NCI-H446 (cell line): Measurements from ENCODE around the gene EIF4E1B.

Experiments
- DNase-seq, 2 experiments: peaks; one replicate each; lab custom pipeline; 2025; lab: John Stamatoyannopoulos, UW

The EIF4E1B gene

DNA sequence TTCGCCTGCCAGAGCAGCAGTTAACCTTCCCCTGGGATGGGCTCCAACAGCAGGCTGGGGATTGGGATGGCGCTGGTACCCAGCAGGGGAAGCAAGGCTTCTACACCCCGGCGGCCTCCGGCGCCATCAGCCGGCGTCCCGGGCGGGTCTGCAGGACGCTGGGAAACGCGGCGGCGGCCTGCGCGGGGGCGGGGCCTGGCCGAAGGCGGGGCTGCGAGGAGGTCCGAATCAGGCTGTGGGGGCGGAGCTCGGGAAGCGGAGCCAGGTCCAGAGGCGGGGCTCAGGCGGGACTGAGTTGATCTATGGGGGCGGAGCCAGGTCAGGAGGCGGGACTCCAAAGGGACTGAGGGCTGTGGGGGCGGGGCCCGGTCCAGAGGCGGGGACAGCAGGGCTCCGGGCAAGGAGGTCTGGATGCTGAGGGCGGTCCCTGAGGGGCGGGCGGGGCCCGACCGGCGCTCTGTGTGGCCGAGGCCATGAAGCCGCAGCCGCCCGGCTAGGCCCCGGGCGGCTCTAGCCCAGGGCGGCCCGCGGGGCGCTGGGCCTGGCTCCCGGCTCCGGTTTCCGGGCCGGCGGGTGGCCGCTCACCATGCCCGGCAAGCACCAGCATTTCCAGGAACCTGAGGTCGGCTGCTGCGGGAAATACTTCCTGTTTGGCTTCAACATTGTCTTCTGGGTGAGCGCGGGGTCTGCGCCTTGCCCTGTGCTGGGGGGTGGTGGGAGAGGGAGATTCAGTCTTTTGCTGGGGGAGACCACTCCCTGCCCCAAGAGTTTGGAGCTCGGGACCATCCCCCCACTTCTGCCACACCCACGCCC lies 16.8 kb downstream of the EIF4E1B start, which contains the start of gene TSPAN17:
Gene TSPAN17 (plus strand): TSS at position 455 of the 813 bp plus-strand sequence. CDS start 132 bp downstream, at position 587.
- peak; percentile 98 to 100 for DNase-seq

DNA sequence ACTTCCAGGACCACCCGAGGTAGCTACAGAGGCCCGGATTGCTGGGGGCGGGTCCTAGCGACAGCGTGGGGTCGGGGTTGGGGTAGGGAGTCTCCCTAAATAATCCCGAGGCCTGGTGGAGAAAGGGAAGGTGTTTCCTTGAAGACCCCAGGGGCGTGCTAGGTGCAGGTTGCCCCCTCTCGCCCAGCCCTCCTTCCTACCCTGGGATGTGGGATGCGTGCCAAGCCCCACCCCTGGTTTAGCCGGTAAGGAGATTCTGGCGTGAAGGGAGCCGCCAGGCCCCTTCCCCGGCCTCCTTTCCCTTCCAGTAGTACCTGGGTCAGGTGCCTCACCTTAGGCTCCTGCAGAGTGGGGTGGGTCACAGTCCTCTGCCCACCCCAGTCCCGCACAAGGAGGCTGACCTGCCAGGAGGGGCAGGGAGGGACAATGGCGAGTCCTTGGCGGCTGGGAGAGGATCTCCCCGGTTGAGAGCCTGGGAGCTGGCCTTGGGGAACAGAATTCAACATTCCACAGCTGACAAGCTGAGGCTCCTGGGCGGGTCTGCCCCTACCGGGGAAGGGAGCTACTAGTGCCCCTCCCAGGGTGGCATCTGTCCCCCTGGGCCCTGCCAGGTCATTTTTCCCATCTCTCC lies 17.5 kb downstream of the EIF4E1B start:
- peak; percentile 43 to 67 for DNase-seq

DNA sequence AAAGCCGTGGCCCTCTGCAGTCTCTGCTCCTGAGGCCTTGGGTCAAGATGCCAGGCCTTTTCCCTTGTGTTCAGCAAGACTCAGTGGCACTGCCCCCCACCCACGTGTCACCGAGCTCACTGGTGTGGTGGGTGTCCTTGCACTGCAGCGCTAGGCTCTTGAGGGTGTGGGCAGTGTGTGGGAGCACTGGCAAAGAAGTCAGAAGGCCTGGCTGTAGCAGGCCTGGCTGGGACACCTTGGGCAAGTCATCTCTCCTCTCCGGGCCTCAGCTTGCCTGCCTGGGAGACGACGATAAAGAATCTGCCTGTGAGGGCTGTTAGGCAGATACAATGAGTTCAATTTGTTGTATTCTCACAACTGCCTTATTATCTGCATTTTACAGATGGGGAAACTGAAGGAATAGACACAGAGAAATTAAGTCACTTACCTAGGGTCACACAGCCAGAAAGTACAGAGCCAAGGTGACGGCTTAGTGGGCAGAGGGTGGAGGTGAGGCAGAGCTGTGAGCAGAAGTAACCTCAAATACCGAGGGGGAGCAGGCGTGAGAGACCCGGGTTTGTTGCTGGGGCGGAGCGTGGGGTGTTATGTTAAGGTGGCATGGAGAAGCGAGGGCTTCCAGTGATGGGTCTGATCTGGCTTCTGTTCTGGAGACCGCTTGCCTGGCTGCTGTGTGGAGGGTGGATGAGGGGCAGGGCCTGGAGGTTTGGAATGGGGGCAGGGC lies 18.2 kb downstream of the EIF4E1B start:
- DNase-seq: no peak

DNA sequence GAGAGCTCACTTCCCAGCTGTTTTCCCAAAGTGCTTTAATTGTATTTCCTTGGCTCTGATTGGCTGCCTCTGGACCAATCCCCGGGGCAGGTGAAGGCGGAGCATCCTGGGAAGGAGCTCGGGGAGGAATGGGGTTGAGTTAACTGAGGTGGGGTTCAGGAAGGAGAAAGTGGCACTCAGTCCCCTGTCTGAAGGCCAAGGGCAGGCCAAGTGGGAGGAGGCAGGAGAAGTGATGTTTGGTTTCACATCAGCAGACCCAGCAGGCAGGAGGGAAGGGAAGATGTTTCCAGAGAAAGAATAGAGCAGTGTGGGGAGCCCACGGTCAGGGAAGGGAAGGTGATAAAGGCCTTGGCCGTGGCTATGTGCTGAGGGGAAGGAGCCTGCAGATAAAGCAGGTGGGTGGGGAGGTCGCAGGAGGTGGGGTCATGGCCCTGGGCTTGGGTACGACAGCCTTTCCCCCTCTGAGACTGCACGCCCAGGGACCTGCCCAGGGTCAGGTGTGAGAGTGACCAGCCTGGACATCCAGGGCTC lies 19.9 kb downstream of the EIF4E1B start:
- peak in 1 of 2 experiments; percentile 58 for DNase-seq

DNA sequence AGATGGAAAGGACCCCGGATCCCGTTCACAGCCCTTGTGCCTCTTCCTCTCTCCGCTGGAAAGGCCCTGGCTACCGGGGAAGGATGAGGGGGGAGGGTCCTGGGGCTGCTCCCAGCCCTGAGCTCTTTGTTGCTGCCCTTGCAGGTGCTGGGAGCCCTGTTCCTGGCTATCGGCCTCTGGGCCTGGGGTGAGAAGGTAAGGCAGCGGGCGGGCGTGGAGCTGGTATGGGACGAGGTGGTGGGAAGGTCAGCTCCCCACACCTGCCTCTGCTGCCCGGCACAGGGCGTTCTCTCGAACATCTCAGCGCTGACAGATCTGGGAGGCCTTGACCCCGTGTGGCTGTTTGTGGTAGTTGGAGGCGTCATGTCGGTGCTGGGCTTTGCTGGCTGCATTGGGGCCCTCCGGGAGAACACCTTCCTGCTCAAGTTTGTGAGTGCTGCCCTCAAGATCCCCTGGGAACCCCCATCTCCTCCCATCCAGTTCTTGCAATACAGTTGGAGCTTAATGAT lies 21.1 kb downstream of the EIF4E1B start:
- DNase-seq: no peak

DNA sequence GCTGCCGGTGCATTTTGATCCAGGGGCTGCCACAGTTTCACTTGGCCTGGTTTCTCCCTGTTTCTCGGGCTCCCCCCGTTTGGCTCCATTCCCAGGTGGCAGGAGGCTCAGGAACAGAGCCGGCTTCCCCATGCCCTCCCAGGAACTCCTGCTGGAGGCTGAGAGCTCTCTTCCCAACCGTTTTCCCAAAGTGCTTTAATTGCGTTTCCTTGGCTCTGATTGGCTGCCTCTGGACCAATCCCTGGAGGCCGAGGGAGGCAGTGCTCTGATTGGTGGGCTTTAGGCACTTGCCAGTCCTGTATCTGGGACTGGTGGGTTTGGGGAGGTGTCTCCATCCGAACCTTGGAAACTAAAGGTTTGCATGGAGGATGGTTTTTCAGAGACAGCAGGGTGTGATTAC lies 21.7 kb downstream of the EIF4E1B start:
- DNase-seq: peak; percentile 94 to 97

DNA sequence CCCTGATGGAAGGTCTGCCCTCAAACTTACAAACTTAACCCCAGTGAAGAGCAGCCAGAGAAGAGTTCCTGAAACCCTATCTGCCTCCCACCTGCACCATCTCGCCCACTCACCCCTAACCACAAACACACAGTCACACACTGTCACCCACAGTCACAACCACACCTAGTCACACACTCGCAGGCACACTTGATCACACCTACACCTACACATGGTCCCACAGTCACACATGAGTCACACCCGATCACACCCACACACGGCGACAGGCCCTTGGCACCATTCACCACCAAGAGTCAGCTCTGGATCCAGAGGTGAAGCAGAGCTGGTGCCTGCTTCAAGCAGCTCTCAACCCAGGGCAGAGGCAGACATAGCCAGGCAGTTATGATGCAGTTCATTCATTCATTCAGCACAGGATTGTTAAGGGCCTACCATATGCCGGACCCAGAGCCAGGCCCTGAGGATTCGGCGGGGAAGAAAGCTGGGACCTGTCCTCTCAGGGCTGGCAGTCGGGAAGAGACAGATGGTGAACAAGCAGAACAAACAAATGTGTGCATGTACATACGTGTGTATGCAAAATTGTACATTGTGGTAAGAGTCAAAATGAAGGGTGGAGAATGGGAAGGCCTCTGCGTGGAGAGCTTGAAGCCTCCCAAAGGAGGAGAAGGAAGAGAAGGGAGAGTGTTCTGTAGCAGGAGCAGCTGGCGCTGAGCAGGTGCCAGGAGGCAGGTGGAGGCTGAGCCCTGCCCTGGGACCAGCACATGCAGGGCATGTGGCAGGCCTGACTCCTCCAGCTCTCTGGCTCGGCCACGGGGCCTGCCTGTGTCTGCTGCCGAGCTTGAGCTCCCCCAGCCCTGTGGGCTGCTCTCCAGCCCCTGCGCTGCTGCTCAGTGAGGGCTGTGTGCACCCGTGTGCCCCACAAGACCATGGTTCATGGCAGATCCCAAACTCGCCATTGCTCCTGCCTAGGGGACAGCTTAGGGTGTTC lies 23.2 kb downstream of the EIF4E1B start:
- peak; percentile 53 to 87 for DNase-seq

DNA sequence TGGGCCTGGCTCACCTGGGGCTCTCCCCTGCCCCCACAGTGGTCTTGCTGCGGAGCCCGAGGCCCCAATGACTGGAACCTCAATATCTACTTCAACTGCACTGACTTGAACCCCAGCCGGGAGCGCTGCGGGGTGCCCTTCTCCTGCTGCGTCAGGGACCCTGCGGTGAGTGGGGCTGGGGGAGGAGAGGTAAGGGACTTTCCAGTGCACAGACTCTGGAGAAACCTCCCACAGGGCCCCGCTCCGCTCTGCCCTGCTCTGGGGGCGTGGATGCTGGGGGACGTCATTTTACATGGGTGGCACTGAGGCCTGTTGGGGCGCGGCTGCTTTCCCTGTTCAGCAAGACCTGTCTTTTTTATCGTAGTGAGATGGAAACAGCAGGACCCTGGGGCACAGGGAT lies 24.4 kb downstream of the EIF4E1B start:
- no peak for DNase-seq

DNA sequence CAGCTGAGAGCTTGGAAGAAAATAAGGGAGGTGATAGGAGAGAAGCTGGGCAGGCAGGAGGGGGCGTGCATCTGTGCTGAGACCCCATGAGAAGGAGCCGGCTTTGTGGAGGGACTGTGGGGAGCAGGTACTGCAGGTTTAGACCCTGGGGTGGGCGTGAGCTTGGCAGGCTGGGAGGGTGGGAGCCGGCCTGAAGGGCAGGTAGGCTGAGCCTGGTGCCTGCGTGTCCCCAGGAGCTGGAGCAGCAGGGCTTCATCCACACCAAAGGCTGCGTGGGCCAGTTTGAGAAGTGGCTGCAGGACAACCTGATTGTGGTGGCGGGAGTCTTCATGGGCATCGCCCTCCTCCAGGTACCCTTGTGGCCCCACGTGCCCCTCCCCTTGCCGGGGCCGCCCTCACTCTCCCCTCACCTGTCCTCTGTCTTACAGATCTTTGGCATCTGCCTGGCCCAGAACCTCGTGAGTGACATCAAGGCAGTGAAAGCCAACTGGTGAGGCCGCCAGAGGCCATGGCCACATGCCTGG lies 26.1 kb downstream of the EIF4E1B start:
- DNase-seq: no peak

DNA sequence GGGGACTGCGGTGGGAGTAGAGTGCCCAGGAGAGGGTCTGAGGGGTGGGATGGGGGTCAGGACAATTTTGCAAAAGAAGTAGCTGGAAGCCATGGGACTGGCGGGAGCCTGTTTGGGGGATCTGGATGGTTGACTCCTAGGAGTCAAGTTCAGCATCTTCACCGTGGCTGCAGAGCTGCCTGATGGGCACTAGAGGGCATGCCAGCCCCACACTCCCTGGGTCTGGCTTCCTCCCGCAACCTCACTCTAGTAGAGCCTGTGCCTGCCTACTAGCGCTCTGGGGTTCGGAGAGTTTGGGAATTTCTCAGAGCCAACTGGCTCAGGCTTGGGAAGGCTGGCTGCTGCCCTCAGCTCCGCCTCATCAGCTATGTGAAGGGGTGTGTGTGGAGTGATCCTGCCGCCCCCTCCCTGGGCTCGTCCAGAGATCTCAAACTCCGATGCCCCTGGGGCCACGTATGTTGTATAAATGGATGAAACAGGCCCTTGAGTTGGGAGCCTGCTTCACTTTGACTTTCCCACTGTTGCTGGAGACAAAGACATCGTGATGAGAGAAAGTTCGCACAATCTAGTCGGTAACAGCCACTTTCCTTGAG lies 27.6 kb downstream of the EIF4E1B start:
- DNase-seq: peak; percentile 56 to 89

DNA sequence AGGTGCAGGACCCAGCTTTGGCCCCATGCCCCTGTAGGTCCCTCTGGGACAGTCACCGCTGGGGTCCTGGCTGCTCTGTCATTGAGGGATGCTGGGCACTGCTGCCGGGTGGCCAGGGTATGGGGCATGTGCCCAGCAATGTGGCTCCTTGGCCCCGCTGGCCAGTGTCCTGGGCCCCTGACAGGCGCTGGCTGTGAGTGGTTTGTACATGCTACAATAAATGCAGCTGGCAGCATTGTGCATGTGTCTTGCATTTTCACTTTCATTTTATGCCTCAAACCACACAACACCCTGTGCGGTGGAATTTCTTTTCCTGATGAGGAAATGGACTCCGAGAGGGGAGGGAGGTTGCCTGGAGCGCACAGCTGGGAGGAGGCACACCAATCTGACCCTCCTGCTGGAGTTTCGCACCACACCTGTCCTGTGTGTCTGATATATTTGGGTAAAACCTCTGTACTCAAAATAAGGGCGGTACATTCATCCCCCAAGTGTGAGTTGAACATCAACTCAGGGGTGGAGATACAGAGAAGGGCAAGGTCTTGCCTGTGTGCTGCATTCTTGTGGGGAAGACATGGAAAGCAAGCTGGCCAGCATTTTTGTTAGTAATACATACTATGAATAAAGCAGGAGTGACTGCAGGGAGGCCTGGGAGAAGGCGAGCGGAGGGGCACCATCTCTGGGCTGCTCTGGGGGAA lies 28.5 kb downstream of the EIF4E1B start:
- no peak for DNase-seq

DNA sequence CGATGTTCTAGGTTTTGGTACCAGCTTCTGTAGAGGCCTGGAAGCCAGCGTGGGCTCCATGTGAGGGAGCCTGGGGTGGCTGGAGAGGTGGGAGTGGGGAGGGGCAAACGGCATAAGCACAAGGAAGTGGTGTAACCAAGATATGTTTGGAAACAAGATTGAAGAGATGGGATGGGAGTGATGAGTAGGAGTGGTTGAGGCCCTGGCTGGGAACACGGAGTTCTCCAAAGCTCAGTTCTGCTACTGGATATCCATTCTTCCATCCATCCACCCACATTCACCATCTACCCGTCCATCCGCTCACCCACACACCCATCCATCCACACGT lies 29.0 kb downstream of the EIF4E1B start:
- no peak for DNase-seq

DNA sequence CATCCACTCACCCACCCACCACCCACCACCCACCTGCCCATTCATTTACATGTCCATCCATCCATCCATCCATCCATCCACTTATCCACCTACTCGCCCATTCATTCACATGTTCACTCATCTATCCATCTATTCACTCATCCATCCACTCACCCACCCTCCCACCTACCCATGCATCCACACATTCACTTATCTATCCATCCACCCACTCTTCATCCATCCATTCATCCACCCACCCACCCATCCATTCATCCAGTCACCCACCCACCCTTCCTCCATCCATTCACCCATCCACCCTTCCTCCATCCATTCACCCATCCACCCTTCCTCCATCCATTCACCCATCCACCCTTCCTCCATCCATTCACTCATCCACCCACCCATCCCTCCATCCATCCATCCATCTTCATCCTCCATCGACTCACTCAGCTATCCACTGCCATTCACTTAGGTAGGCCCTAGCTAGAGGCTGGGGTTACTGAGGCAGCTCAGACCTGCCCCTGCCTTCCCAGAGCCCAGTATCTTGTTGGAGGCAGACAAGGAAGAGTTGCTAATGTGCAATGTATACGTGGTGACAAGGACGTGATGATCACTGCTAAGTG lies 29.5 kb downstream of the EIF4E1B start:
- DNase-seq: no peak

DNA sequence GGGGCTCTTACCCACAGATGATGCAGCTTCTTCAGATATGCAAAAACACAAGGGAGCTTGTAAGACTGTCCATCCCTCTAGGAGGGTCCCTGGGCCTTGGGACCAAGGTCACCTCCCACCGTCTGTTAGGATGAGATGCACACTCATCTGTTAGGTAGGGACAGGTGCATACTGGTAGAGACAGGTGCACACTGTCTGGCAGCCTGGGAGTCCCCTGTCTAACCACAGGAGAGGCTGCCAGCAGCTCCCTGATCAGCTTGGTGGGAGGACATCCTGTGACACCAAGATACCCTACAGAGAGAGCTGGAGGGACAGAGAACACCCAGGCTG lies 30.0 kb downstream of the EIF4E1B start:
- no peak for DNase-seq

DNA sequence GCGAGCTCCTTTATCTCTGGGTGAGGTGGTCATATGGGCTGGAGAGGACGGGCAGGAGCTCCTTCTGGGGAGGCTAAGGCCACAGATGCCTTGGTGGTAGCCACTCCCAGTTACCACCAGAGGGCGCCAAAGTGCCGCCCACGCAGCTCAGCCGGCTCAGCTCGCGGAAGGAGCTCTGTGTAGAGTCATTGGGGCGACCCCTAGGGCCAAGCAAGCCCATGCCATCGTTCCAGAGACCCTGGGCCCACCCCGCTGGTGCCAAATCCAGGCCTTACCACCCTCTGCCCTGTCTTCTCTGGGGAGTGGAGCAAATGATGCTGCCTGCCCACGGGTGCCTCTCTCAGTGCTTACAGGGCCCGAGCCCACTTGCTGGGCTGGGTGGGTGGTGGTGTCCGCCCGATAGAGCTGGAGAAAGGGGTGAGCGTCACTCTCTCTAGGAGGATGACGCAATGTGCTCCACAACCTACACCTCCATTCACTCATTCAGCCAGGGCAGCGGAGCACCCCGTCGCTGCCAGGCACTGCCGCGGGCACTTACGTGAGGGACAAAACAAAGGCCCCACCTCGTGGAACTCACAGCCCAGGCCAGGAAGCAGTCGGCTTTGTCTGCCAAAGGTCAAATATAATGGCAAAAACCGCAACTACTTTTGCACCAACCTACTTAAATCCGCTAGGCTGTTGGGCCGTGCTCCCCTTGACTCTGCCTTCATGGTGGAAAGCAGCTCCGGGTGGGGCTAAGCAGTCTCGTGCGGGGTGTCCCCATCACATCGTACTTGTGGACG lies 30.6 kb downstream of the EIF4E1B start:
- peak; percentile 72 to 91 for DNase-seq

DNA sequence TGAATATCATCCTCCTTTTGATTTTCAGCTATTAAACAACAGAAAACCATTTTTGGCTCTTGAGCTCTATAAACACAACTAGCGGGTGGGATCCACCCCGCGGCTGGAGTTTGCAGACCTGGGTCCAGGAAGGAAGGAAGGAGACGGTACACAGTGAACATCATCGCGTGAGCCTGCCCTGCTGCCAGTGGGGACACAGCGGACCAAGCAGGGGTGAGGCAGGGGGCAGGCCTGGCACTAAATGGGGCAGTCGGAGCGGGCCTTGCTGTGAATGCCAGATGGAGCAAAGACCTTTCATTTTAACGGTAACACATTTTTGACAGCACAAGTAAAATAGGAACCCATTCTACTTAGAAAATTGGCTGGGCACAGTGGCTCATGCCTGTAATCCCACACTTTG lies 31.2 kb downstream of the EIF4E1B start:
- no peak for DNase-seq

DNA sequence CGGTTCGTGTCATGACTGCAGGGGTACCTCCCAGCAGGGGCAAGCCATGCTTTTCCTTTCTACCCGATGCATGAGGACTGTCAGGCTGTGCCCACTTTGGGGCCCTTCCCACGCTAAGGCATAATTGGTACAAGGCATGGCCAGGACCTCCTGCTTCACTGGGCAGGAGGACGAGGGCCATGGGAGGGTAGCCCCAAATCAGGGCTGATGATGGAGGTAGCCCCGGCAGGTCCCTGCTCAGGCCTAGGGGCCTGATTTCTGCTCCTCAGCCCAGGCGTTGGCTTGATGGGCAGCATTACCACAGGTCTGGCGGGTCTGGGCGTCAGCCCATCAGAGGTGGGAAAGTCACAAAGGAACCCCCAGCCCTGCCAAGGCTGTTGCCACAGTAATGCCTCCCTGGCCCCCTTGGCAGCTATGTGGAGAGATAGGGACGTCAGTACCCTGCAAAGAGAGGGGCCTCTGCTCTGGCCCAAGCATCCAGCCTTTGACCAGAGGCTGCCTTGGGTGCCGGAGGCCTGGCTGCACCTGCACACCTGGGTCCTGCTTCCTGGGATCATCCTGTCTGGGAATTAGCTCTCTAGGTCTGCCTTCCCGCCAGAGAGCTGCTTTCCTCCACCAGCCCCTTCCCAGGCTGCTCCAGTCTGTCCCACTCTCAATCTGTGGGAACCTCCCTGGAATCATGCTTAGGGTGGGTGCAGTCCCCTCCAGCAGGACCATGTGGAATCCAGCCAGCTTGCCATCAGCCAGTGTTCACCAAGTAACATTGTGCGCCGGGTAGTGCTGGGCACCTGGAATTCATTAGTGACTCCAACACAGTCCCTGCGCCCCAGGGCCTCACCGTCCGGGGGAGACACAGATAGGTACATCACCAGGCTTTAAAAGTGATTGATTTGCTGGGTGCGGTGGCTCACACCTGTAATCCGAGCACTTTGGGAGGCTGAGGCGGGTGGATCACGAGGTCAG lies 32.2 kb downstream of the EIF4E1B start:
- no peak for DNase-seq

DNA sequence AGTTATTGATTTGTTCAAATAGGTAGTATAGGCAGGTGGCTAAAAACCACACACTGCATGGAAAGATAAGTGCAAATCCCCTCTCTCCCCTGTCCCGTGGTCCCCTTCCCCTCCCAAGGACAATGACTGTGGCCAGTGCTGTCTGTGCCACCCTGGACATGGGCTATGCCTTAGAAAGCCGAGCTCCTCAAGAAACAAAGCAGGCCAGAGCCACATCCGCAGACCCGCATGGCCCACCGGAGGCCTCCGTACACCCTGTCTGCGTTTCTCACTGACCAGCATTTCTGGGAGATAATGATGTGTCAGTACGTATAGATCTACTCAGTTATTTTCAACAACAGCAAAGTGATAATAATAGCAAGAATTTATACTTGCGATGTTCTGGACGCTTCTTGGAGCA lies 33.1 kb downstream of the EIF4E1B start:
- no peak for DNase-seq
